ENCODE measurements around the gene STRIP1.
A peak's percentile ranks its signal among the peaks of the same experiment; 100 is the strongest.
"Not testable (repeated sequence)": the region's sequence is repeated elsewhere in the genome, so short reads cannot be mapped to it uniquely, and the experiment has no call there.

STRIP1 gene

DNA sequence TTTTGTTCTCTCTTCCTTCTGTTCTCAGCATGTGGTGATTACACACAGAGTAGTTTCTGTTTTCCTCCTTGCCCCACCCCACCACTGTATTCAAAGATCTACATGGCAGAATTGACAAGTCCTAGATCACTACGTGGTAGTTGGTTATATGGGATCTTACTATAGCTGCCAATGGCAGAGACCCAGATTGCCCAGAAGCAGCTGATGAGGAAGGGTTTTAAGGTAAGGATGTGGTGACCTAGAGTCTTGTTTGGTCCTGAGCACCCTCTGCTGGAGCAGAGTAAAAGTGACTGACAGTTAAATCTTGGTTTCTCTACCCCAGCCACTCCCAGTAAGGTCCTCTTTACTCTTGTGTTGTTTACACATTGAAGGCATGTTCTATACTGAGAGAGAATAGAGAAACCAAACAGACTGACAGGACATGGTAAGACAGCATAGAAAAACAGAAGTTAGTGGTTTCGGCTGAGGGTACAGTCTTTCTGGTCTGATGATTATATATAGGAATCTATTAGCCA, 22.8 kb upstream of the STRIP1 start:
- no peak for DNase-seq

DNA sequence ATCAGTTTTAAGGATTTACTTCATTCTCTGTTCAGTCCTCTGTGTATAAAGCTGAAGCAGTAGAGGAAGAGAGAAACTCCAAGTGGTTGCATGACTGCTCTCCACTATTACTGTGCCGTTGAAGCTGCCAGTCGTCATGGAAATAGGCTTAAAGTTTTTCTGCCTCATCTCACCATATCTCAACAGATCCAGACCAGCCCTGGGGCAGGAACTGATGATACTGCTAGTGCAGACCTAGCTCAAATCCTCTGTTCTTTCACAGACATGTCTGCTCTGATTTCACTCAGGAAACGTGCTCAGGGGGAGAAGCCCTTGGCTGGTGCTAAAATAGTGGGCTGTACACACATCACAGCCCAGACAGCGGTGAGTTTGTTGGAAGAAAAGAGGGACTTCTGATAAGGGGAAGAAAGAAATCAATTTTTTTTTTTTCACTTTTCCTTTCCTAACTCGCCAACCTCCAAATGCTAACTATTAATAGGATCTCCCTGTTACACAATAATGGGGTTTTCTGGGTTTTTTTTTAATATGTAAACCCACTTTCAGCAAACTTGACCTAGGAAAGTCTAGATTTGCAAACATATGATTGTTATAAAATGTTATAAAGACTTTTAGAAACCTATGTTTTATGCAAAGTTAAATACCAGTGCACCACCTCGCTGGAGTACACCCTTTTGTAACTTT, 22.2 kb upstream of the STRIP1 start:
- DNase-seq = no peak

DNA sequence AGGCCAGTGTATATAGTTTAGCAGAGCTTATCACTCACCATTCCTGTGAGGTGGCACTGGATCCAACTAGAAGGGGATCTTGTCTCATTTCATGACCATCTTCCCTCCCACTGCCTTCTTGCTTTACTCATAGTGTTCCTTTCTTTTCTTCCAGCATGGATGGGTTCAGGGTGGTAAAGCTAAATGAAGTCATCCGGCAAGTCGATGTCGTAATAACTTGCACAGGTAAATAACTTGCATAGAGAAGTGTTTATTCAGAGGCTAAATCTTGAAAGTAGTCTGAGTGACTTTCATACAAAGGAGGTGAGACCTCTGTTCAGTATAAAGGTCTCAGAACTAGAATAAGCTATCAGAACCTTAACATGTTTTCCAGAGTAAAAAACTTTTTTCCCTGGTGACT, 16.6 kb upstream of the STRIP1 start:
- no peak for DNase-seq

DNA sequence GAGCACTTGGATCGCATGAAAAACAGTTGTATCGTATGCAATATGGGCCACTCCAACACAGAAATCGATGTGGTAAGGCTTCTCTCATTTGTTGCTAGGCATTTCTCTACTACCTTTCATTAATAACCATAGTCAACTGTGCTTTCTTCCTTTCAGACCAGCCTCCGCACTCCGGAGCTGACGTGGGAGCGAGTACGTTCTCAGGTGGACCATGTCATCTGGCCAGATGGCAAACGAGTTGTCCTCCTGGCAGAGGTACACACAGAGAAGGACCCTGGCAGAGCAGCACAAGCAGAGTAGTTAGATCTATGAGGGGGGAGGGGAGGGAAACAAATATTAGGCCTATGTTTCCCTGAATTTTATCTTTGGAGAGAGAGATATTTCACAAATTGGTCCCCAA, 16.0 kb upstream of the STRIP1 start:
- no peak for DNase-seq

DNA sequence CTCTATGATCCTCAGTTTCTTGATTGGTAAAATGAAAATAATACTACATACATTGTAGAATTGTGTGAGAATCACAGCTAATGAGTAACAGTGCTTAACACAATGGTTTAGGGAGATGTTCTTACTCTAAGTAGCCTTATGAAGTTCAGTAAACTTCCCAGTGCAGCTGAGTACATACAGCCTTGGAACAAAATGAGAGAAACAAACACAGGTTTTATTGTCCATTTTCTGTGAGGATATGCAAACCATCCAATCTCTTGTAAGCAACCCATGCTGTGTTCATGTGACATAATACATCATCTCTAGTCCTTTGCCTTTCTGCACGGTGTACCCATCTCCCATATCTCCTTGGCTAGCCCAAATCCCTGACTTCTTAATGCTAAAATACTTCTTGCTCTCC, 14.7 kb upstream of the STRIP1 start:
- no peak for DNase-seq

DNA sequence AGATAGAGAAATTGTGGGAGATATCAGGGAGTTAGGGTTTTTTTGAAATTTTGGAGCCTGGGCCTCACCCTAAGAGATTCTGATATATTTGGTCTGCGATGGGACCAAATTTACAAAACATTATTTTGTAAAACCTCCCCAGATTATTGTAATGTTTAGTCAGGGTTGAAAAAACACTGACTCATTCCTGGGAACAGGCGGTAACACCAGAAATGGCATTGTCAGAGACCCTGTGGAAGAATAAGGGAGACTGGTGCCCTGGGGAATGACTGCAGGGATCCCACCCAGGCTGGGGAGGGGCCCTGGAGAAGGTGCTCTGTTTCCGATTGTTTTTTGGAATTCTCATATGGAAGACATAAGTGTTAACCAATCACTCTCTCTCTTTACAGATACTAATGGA, 13.1 kb upstream of the STRIP1 start:
- DNase-seq = no peak

DNA sequence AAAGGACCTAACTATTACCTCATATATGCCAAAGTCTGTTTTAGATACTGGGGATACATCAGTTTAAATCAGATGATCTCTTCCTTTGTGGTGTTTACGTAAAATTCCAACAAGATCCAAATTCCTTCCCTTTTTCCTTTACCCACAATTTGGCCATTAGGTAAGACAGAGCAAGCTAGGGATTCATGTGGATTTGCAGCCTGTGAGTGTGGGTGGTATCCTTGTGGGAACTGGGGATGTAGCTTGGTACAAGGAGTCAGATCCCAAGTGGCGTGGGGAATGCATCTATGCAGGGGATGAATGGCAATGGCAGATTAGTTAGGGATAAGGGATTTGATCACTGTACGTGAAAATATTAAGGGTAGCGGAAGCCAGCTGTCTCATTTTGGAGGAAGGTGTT, 9.8 kb upstream of the STRIP1 start:
- no peak for DNase-seq

DNA sequence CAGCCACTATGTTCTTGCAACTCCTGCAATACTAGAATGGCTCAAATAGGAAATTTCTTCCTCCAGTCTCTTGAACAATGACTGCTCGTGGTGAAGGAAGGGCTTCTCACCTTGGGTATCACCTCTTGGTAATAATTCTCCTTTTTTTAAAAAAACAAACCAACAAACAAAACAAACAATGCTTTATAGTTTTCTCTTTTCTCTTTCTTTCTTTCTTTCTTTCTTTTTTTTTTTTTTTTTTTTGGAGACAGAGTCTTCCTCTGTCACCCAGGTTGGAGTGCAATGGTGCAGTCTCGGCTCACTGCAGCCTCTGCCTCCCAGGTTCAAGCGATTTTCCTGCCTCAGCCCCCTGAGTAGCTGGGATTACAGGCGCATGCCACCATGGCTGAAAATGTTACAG, 3.7 kb upstream of the STRIP1 start:
- DNase-seq = not testable (repeated sequence)

DNA sequence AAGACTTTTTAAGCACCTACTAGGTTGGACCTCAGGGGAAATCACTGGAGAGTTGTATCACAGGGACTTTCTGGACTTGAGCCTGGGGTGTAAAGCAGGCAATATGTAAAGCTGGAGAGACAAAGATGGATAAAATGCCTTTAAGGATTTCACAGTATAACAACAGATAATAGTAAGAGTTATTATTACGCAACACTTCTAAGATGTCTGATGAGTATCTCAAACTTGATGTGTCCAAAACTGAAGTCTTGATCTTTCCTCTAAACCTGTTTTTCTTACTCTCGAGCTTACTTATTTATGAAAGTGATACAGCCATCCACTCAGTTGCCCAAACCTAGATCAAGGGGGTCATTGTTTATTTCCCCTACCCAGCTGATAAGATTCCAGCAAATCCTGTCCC, 2.1 kb upstream of the STRIP1 start:
- no peak for DNase-seq

DNA sequence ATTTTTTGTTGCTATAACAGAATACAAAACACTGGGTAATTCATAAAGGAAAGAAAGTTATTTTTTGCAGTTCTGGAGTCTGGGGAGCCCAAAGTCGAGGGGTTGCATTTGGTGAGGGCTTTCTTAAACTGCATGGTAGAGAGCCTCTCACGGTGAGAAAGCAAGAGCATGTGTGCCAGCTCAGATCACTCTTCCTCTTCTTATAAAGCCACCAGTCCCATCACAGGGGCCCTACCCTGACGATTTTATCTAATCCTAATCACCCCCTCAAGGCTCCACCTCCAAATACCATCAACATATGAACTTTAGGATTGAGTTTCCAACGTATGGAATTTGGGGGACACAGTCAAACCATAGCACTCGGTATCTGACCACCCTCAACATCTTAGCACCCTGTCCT, 1.0 kb upstream of the STRIP1 start:
- DNase-seq = no peak

DNA sequence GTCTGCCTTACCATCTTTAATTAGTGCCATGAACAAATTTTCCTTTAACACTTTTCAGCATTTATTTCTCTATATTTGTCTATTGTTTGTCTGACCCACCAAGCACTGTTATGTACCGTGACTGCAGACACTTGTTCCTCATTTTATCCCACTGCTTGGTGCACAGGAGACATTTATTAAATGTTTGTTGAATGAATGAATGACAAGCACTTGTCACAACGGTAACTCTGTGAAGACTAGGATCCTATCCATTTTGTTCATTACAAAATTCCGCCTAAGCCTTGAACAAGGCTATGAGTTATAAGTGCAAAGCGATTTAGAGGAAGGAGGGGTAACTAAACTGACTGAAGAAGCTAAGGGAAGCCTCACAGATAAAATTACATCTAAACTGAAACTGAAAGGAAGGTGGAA, 379 bp upstream of the STRIP1 start:
- no peak for DNase-seq

DNA sequence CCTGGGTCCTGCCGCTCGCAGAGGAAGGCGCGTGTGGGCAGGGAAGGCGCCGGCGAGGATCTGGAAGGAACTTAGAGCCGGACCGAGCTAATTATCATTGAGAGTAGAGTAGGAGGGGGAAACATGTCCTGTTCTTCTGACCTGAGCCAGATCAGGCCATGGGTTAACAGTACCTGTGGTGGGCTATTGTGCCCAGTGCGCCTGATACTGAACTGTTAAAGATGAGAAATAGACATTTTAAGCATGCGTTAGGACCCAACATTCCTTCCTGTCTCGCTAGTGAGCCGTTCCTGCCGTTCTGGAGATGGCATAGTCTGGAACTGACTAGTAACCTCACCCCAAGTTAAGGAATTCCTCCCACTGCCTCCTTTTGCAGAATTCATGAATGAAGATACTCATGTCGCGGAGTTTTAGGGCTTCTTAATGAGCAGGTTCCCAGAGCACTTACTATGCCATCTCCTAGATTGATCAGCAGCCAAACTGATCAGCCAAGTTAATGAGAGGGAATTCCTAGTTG, 870 bp downstream of the STRIP1 start:
- DNase-seq = no peak

DNA sequence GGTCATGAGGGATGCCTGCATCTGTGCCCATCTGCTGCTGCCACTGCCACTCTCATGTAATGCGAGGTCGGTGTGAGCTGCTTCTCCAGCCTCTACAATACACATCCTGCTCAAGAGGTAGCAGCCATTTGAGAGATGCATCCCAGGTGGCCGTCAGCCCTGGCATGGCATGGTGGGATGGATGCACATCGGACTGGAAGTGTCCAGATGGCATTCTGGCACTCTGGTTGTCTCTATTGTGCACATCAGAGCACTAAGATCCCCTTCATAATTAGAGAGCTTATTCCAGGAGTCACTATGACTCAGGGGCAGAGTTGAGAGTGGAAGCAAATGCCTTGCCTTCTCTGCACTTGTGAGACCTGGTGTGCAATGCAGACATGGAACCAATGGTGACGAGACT, 3.8 kb downstream of the STRIP1 start:
- no peak for DNase-seq

DNA sequence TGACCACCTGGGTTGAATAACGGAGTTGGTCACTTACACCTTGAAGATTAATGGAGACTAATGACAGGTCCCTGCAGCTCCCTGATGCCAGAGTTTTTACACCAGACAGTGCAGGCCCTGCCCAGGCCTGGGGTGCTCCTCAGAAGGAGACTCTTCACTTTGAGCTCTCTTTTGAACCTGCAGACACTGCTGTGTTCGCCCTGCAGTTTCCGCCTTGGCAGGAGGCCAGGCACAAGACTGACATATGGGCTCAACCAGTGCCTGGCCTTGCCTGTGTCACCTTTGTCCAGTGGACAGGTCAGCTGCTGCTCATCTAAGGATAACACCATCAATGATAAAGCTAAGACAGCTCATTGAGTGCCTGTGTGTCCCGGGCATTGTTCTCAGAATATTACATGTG, 5.2 kb downstream of the STRIP1 start:
- DNase-seq = no peak

DNA sequence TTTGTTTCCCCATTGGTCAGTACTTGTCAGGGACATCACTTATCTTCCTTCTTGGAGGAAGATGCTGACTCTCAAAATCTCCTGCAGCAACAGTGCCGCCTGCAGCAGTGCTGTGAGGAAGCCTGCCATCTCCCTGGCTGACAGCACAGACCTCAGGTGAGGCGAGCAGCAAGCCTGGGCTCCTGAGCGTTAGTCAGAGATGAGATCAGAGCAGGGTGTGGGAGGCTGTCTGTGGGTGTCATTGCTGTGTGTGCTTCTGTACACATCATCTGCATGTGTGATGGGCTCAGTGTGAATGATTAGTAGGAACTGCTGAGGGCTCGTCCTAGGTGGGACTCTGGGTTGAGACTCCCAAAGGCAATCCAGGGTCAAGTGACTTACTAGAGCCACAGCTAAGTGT, 6.1 kb downstream of the STRIP1 start:
- peak; percentile 53 for DNase-seq

DNA sequence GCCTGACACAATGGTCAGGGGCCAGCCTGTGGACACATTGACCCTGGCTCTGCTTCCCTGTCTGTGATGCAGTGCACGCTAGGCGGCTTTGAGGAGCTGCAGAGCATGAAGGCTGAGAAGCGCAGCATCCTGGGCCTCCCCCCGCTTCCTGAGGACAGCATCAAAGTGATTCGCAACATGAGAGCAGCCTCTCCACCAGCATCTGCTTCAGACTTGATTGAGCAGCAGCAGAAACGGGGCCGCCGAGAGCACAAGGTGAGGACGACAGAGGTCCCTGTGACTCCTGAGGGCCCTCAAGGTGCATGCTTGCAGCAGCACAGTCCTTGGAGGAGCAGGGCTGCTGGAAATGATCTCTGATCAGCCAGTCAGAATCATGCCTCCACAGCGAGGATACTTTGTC, 8.6 kb downstream of the STRIP1 start:
- no peak for DNase-seq

DNA sequence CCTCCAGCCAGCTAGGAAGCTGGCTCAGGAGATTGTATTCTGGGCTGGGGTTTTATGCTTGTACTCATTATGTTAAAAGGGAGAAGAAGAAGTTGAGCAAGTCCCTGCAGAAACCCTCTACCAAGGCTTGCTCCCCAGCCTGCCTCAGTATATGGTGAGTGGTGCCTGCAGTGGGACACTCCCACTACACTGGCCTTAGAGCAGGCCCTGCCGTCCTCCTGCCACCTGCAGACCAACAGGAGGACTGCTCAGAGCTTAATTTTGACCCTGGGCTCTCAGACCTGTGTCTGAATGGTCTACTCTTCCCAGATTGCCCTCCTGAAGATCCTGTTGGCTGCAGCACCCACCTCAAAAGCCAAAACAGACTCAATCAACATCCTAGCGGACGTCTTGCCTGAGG, 13.0 kb downstream of the STRIP1 start:
- DNase-seq = no peak

DNA sequence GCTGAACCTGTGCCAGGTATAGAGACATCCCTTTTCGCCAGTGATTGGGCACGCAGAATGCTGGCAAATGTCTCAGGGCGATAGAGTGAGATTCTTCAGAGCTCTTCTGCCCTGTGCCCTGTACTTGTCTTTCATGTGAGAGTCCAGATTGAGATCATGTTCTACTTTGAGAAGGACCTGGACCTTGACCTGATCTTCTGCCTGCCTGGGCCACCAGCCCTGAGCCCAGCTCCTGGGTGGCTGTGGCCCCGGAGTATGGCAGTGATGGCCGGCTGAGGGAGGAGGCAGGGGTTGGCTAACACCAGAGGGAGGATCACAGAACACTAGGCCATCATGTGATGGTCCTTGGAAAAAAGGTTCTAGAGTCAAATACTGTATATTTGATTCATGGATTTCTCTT, 13.8 kb downstream of the STRIP1 start:
- DNase-seq = no peak

DNA sequence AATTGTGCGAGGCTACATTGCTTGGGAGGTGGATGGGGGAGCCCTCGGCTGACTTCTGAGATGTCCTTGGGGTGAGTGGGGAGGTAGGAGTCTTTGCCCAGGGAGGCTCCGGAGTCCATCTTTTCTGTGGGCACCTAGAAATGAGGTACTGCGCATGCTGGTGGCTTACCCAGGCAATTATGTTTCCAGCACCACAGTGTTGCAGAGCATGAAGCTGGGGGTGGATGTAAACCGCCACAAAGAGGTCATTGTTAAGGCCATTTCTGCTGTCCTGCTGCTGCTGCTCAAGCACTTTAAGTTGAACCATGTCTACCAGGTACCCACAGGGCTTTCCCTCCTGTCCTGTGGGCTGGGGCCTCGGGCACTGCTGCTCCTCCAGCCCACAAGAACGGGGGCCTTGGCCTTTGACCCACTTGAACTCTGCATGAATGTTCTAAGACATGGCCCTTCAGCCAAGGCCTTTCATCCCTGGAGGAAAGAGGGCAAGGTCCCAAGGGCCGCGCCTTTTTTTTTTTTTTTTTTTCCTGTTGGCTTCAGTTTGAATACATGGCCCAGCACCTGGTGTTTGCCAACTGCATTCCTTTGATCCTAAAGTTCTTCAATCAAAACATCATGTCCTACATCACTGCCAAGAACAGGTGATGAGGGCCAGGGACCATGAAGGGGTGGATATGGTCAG, 14.6 kb downstream of the STRIP1 start:
- DNase-seq = no peak

DNA sequence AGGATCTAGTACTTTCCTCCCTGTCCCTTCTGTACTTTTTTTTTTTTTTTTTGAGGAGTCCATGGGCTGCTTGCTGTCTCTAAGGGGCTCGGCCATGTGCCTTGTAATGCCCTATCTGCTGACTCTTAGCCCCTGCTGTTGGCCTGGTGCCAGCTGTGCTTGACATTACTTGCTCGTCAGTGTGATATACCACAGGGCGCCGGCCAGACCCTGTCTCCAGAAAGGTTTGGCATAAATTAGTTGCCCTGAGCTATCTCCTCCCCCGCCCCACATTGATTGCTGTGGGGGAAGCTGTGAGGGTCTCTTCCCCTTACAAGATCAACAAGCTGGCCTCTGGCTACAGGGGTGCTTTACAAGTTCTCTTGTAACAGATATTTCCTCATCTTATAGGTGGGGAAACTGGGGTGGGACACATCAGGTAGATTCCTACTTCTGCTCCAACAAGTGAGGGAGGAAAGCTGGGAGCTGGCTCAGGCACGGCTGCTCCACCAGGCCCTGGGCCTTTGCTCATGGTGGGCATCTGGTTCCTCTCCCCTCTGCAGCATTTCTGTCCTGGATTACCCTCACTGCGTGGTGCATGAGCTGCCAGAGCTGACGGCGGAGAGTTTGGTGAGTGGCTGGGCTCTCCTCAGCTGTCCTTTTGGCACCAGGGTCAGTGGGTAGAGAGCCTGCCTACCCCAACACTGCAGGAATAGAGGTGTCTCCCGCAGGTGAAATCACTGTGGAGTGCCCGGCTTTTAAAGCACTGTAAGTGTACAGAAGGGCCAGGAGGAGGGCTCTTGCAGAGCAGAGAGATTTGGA, 15.6 kb downstream of the STRIP1 start:
- no peak for DNase-seq

DNA sequence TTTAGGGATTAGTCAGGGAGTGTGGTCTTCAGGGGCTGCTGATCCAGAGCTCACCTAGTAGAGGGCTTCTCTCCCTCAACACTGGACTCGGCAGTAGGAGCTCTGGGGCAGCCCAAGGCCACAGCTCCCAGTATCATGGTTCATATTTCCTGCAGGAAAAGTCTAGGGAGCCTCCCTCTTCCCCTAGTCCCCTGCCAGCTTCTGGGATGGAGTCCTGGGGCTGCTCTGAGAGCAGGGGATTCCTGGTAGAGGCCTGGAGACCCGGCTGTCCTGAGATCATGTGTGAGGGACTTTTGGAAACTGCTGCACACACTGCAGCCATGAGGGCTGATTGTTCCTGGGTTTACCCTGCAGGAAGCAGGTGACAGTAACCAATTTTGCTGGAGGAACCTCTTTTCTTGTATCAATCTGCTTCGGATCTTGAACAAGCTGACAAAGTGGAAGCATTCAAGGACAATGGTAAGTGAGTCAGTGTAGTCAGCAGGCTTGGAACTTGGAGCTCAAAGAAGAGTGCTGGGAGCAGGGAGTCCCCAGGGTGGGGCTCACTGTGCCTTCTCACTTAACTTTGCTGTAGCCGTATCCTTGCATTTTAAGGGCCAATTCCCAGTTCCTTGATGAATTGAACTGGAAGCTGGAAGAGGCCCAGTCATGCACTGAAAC, 16.3 kb downstream of the STRIP1 start:
- DNase-seq = no peak

DNA sequence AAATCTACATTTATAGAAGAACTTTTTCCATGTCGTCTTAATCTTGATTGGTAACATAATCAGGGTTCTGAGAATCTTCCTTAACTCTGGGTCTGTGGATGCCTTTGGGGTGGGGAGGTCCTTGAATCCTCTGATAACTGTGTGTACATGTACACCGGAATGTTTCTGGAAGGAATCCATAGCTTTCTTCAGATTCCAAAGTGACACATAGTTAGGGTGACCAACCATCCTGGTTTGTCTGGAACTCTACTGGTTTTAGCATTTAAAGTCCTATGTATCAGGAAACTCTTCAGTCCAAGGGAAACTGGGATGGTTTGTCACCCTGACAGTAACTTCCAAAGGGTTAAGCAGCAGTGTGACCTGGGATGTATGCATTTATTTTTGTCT, 16.8 kb downstream of the STRIP1 start:
- no peak for DNase-seq
